Thyroid gland (tissue), 4 donors: ENCODE results near the gene WHRN. TPM values are rescaled to one million over a fixed set of nuclear protein-coding genes. Genes with fewer than 3 reads are reported as not detected.

Experiments
- DNase-seq, 2 donors: peaks; one replicate each; pipeline ENCODE4 v3.0.0-alpha.2; 2019
- H3K27ac ChIP-seq, 3 donors: fragments of 200-600 bp; sonication (generic); 1 replicate in 2 of 3; 2 replicates in 1 of 3; pipeline ENCODE4 v1.5.1; 2016 to 2019; ENCODE audit warnings: mild to moderate bottlenecking in 1 of 3, moderate library complexity in 1 of 3
- H3K27me3 ChIP-seq: fragments of 200-600 bp; sonication (generic); one replicate; pipeline ENCODE4 v1.5.1; 2019
- H3K36me3 ChIP-seq, 2 donors: fragments of 200-600 bp; sonication (generic); one replicate each; pipeline ENCODE4 v1.5.1; 2016 to 2019
- H3K4me1 ChIP-seq, 2 donors: fragments of 200-600 bp; sonication (generic); one replicate each; pipeline ENCODE4 v1.5.1; 2017 to 2019
- H3K4me3 ChIP-seq, 3 donors: fragments of 200-600 bp; sonication (generic); replicated peaks in 1 of 3; 1 replicate in 2 of 3; 2 replicates in 1 of 3; pipeline ENCODE4 v1.5.1; 2016; ENCODE audit warnings: mild to moderate bottlenecking in 1 of 3
- H3K9me3 ChIP-seq: fragments of 200-600 bp; sonication (generic); one replicate; pipeline ENCODE4 v1.5.1; 2017
- CTCF ChIP-seq, 6 experiments: fragments of 200-600 bp in 3 of 6; fragments of 450-650 bp in 3 of 6; sonication (generic) in 3 of 6; IDR thresholded peaks; one replicate each; pipeline ENCODE4 v1.5.1; 2016 to 2019; ENCODE audit warnings: antibody characterized with exemption in 6 of 6, mild to moderate bottlenecking in 2 of 6, inconsistent platforms in 1 of 6, moderate library complexity in 1 of 6
- POLR2A ChIP-seq, 2 donors: fragments of 450-650 bp; IDR thresholded peaks; one replicate each; pipeline ENCODE4 v1.6.1; 2017; ENCODE audit warnings: antibody characterized with exemption in 2 of 2, mild to moderate bottlenecking in 2 of 2, moderate library complexity in 1 of 2
- WGBS, 2 donors: methylation state at CpG; one replicate each; pipeline ENCODE4 v1.1.5; 2017; 5-methylcytosine and 5-hydroxymethylcytosine counted together
- intact Hi-C: fragments of 100-400 bp; cut with DNase I; formaldehyde crosslinking; loops from one replicate; pipeline ENCODE4 v1.15.1; 2023
- total RNA-seq, 4 donors: library from RNA; depleted of rRNA; stranded (reverse); fragments of >200 nt; gene quantifications; one replicate each; pipeline ENCODE4 v1.2.3, GENCODE V29; 2016

Gene WHRN
- total RNA-seq, 4 donors from 2014 or later, result 7.4 to 13.0 (median 10.9) TPM

GRCh38 chr9:114507726-114508125 is 2.5 kb upstream of the WHRN start:
- Histone ChIP-seq H3K27me3 (no peaks in the 10 kb centered on the region), H3K4me3 (no peak overlapping the region), H3K4me1 (peaks cover 18 to 21% of the 10 kb centered on the region in 2 donors), H3K36me3 (no peaks in the 10 kb centered on the region), H3K9me3 (no peaks in the 10 kb centered on the region), H3K27ac (no peak overlapping the region)
- TF ChIP-seq CTCF (IDR thresholded peaks at IDR 0.05) (peak in 1 of 6 experiments; percentile 13), POLR2A (IDR thresholded peaks at IDR 0.05) (no peak)
- intact Hi-C loops, result loop anchor here (10.0 kb wide), 1 partner anchor 103 kb away; no protein-coding TSS in a partner anchor
- 20 to 24% methylated on average over 3 of the region's 3 CpGs for WGBS, 2 donors
- DNase-seq, result no peak

GRCh38 chr9:114506082-114506390 is 763 bp upstream of the WHRN start:
- H3K4me3 ChIP-seq, result peak overlapping the region; percentile 34 to 80 (median 77)
- intact Hi-C loops, result loop anchor here (10.0 kb wide), 1 partner anchor 101 kb away; no protein-coding TSS in a partner anchor
- H3K36me3 ChIP-seq, result no peaks in the 10 kb centered on the region
- no peaks in the 10 kb centered on the region for H3K9me3 ChIP-seq
- H3K4me1 ChIP-seq, result peaks cover 25 to 27% of the 10 kb centered on the region in 2 donors
- 65 to 70% methylated on average over 7 of the region's 7 CpGs for WGBS, 2 donors
- TF ChIP-seq POLR2A (IDR thresholded peaks at IDR 0.05) (no peak), CTCF (IDR thresholded peaks at IDR 0.05) (no peak)
- DNase-seq, result no peak
- H3K27me3 ChIP-seq, result no peaks in the 10 kb centered on the region
- H3K27ac ChIP-seq, result peak overlapping the region in 1 of 3 donors; percentile 74

GRCh38 chr9:114504341-114505186 is 709 bp downstream of the WHRN start:
- peak in 1 of 2 donors; percentile 15 for TF ChIP-seq POLR2A (IDR thresholded peaks at IDR 0.05)
- TF ChIP-seq CTCF (IDR thresholded peaks at IDR 0.05), result peak in 4 of 6 experiments; percentile 7 to 38 (median 29)
- peak; percentile 55 to 67 for DNase-seq
- no peaks in the 10 kb centered on the region for H3K9me3 ChIP-seq
- no peaks in the 10 kb centered on the region for H3K27me3 ChIP-seq
- H3K27ac ChIP-seq, result peak overlapping the region in 2 of 3 donors; percentile 64 to 74
- intact Hi-C loops, result loop anchor here (10.0 kb wide), 1 partner anchor 100 kb away; no protein-coding TSS in a partner anchor
- 7 to 10% methylated on average over 56 to 59 of the region's 101 CpGs for WGBS, 2 donors
- H3K36me3 ChIP-seq, result no peaks in the 10 kb centered on the region
- H3K4me3 ChIP-seq, result peak overlapping the region; percentile 34 to 80 (median 77)
- H3K4me1 ChIP-seq, result peaks cover 25 to 27% of the 10 kb centered on the region in 2 donors

- peaks cover 25 to 27% of the 10 kb centered on the region in 2 donors for H3K4me1 ChIP-seq
- no peaks in the 10 kb centered on the region for H3K36me3 ChIP-seq
- H3K27ac ChIP-seq, result peak overlapping the region; percentile 39 to 64 (median 60)
- TF ChIP-seq CTCF (IDR thresholded peaks at IDR 0.05), result peak in 1 of 6 experiments; percentile 15
- TF ChIP-seq POLR2A (IDR thresholded peaks at IDR 0.05), result no peak
- no peaks in the 10 kb centered on the region for H3K27me3 ChIP-seq
- peak overlapping the region in 1 of 3 donors; percentile 80 for H3K4me3 ChIP-seq
- intact Hi-C loops, result loop anchor here (10.0 kb wide), 1 partner anchor 99 kb away; no protein-coding TSS in a partner anchor
- 52 to 64% methylated on average over 17 to 18 of the region's 18 CpGs for WGBS, 2 donors
- H3K9me3 ChIP-seq, result no peaks in the 10 kb centered on the region
- DNase-seq, result peak; percentile 50 to 56
Measured at GRCh38 chr9:114503522-114504340, 1.5 kb downstream of the WHRN start.
